Ecto neural progenitor cell (in vitro differentiated cells): ENCODE measurements around the gene PCYT1A.
"Not testable (repeated sequence)": the region's sequence is repeated elsewhere in the genome, so short reads cannot be mapped to it uniquely, and the experiment has no call there.

Experiments used
- DNase-seq: peaks from one replicate; pipeline ENCODE4 v3.0.0-alpha.2; 2018; ENCODE audit warnings: low spot score

Gene PCYT1A

DNA sequence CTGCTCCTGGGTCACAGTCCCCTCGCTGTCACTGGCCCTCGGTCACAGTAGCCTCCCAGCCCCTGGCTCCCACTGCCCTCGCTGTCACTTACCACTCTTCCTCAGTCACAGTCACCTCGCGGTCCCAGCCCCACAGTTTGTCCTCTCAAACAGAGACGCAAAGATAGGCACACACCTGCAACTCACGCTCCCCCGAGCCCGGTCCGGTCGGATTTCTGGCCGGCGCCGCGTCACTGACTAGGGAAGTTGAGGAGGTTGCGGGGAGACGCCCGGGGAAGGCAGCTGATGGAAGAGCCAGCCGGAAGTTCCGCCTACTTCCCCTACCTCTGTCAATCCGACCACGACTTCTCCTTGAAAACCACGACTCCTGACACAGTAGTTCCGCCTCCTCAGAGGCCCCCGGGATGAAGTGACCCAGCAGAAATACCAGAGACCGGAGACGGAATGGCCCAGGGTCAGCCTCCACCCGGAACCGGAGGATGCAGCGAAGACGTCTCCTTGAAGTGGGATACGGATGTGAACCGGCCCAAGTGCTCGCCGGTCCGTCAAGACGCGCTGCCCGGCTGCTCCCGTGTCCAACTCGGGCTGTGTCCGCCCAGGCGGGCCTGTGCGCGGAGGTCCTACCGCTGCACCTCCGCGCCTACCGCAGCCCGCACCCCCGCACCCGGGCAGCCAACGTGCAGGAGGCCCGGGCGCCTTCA, at the start of gene PCYT1A:
Gene PCYT1A, minus strand, starts transcription at position 287 of the 701 bp plus-strand sequence. CDS start 17,195 bp downstream, outside the sequence.
- peak; percentile 92 for DNase-seq

DNA sequence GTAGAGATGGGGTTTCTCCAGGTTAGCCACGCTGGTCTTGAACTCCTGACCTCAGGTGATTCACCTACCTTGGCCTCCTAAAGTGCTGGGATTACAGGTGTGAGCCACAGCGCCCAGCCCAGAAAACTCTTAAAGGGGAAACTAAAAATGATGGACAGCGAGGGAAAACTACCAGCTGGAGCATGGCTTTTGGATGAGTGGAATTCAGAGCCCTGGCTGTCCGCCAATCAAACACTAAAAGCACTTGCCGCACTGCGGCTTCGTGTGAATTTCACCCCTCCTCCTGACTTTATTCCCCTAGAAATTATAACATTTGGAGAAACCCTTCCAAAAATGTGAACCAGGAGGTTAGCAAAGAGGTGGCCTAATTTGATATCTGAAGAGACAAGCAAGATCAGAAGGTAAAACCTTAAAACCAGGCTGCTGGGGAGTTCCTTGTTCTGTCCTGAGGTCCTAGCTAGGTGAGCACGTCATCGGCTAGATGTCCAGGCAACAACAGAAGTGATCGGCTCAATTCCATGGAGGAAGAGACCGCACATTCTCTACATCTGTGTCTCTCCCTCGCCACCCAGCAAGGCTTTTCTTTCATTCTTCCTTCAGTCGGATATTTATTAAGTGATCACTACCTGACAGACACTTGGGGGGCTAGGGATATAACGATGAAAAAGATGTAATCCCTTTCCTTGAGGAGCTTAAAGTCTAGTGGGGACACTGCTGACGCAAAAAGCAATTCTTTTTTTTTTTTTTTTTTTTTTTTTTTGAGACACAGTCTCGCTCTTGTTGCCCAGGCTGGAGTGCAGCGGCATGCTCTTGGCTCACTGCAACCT, 49.0 kb upstream of the PCYT1A start:
- no peak for DNase-seq

DNA sequence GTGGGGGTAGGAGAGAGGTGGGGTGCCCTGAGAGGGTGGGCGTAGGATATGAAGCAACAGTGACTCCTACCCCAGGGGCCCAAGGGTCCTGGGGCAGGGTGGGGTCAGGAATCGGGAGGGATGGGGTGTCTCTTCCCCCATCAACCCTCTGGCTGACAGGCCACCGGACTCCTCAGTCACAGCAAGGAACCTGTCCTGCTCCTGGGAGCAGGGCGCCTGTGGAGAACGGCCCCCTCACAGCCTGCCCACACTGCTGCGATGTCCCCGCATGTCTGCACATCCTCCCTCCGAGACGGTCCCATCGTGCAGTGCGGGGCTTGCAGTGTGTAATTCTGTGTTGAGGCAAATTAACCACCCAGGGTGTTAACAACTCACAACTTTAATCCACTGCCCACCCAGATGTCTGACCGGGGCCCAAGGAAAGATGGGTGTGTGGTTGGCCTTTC, 48.0 kb upstream of the PCYT1A start:
- DNase-seq: no peak

DNA sequence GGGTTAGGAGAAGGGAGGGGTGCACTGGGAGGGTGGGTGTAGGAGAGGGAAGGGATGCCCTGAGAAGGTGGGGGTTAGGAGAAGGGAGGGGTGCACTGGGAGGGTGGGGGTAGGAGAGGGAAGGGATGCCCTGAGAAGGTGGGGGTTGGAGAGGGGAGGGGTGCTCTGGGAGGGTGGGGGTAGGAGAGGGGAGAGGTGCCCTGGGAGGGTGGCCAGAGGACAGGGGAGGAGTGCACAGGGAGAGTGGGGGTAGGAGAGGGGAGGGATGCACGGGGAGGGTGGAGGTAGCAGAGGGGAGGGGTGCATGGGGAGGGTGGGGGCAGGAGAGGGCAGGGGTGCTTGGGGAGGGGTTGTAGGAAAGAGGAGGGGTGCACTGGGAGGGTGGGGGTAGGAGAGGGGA, 47.5 kb upstream of the PCYT1A start:
- DNase-seq: no peak

DNA sequence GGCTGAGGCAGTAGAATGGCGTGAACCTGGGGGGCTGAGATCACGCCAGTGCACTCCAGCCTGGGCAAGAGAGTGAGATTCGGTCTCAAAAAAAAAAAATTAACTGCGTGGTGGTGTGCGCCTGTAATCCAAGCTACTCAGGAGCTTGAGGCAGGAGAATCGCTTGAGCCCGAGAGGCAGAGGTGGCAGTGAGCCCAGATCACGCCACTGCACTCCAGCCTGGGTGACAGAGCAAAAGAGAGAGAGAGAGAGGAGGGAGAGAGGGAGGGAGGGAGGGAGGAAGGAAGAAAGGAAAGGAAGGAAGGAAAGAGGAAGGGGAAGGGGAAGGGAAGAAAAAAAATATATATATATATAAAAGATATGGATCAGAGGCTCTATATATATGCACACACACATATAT, 44.6 kb upstream of the PCYT1A start:
- no peak for DNase-seq

DNA sequence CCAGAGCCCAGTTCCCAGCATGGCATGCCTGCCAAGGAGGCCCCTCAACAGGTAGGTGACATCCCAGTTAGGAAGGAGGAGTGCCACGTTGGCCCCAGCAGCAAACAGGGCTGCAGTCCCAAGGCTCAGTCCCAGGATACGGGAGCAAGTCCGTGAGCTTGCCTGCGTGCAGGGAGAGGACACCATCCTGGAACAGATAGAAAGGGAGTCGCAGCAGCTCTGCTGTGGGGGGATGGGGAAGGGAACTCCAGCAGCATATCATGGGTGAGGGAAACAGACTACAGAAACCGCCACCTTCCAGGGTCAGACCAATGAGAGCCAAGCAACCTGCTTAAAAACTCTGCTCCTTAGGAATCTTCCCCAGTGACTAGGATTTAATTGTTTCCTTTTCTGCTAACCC, 39.9 kb upstream of the PCYT1A start:
- DNase-seq: no peak

DNA sequence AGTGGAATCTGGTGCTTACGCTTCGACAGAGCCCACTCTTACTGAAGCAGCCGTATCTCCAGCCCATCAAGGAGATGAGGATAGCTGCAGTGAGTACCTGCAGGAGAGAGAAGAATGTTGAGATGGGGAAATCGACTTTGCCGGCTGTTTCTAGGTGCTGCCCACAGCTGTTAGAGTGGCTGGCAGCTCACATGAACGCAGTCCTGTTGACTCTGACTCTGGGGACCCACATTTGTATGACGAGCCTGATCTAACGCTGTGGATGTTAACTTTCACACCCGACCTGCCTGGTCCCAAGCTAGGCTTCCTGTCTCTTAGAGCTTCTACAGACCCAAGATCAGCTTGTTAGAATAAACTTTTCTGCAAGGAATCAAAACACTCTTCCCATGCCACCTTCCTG, 39.4 kb upstream of the PCYT1A start:
- no peak for DNase-seq

DNA sequence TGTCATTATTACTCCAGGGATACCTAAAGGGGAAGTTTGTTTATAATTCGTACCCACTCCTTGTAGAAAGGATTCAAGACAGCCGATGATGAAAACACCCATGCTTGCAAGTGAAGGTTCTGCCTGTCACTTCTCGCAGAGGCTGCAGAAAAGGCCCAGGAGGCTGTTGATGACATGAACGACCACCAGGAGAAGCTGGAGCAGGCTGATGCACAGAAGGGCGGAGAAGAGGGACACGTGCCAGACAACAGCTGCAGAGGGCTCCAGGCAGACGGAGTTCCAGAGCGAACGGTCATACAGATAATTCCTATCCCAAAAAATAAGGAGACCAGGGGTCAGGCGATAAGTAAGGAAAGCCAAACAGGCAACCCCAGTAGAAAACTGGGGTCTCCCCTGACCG, 36.2 kb upstream of the PCYT1A start:
- no peak for DNase-seq

DNA sequence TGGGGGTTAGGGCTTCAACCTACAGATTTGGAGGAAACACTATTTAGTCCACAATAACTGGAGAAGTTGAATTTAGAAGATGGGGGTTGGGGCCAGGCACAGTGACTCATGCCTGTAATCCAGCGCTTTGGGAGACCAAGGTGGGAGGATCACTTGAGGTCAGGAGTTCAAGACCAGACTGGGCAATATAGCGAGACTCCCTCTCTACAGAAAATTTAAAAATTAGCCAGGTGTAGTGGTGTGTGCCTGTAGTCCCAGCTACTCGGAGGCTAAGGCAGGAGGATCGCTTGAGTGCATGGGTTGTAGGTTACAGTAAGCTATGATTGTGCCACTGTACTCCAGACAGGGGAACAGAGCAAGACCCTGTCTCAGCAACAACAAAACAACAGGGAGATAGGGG, 35.5 kb upstream of the PCYT1A start:
- no peak for DNase-seq

DNA sequence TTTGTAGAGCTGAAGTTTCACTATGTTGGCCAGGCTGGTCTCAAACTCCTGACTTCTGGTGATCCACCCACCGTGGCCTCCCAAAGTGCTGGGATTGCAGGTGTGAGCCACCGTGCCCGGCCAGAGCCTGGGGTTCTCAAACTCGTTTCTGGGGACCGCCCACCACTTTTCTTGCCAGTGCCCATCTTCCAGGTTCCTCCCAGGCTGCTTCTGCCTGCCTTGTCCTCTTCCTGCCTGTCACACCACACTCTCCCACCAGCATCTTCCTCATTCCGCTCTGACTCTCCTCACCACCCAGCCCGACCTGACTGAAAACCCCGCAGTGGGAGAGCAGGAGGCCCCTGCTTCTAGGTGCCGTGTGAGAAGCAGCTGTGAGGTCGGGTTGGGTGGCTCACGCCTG, 33.6 kb upstream of the PCYT1A start:
- DNase-seq: no peak

DNA sequence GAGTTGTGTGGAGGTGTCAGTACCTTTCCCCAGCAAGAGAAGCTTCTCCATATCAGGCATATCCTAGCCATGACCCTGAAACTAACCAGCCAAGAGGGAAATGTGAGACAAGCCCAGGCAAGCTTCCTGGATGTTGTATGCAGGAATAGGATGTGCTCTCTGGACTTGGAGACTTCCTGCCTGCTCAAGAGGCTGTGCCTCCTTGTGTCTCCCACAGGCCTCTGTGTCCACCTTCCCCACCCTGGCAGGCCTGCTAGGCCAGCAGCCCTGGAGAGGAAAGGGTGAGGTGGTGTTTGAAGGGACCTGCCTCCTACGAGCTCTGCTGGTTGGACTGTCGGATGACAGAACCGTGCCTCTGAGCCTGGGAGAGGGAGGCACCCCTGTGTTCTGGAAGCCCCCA, 32.6 kb upstream of the PCYT1A start:
- no peak for DNase-seq

DNA sequence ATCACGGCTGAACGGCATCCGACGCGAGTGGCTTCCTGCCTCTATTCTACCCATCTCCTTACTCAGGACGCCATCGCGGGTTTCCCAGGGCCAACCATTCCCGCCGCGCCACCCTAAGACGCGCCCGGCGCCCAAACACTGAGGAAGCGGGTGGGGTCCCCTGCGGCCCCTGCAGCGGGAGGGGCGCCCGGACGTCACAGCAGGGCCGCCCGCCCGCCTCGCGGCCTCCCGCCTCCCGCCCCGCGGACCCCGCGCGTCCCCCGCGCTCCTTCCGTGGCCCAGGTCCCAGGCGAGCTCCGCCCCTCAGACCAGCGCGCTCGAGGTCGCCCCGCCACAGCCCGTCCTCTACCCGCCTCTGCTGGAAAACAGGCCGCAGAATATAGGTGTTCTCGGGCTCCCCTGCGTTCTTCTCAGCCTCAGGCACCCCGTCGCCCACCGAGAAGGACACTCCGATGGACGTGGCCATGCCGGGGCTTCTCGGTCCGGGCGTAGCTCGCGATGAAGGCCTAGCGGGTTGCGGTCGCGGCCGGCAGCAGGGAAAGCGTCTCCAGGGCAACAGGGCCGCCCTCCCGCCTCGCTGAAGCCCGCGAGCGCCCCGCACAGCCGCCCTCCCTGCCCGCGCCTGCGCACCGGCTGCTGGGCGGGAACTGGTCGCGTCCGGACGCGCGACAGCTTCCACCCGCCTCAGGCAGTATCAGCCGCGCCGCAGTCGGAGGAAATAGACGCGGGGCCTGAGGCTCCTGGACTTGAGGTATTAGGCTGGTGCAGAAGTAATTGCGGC, 30.4 kb upstream of the PCYT1A start, which contains the start of gene DYNLT2B:
Gene DYNLT2B, minus strand, starts transcription at position 554 of the 781 bp plus-strand sequence. Its CDS starts 88 bp downstream, at position 466.
- DNase-seq: peak; percentile 95

DNA sequence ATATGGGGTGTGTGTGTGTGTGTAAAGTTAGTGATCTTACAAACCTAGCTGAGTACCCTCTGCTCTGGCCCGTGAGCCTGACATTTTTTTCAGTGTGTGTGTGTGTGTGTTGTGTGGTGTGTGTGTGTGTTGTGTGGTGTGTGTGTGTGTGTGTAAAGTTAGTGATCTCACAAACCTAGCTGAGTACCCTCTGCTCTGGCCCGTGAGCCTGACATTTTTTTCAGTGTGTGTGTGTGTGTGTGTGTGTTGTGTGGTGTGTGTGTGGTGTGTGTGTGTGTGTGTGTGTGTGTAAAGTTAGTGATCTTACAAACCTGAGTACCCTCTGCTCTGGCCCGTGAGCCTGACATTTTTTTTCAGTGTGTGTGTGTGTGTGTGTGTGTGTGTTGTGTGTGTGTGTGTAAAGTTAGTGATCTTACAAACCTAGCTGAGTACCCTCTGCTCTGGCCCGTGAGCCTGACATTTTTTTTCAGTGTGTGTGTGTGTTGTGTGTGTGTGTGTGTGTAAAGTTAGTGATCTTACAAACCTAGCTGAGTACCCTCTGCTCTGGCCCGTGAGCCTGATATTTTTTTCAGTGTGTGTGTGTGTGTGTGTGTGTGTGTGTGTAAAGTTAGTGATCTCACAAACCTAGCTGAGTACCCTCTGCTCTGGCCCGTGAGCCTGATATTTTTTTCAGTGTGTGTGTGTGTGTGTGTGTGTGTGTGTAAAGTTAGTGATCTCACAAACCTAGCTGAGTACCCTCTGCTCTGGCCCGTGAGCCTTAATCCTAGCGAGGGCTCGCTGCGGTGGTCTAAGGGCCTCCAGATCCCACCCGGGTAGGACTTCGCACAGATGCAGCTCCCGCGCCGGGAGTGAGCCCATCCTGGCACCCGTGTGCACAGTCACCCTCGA, 29.5 kb upstream of the PCYT1A start:
- not testable (repeated sequence) for DNase-seq

DNA sequence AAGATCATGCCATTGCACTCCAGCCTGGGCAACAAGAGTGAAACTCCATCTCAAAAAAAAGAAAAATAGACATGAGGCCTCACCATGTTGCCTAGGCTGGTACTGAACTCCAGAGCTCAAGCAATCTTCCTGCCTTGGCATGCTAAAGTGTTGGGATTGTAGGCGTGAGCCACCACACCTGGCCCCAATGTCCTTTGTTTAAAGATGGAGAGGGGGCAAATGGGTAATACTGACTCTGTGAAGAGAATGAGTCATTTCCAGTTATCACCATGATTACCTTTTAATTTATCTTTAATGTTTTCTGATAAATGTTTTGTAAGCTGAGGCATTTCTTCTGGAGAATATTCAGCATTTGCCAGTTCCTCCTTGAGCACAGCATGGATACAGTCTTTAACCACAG, 28.3 kb upstream of the PCYT1A start:
- DNase-seq: no peak

DNA sequence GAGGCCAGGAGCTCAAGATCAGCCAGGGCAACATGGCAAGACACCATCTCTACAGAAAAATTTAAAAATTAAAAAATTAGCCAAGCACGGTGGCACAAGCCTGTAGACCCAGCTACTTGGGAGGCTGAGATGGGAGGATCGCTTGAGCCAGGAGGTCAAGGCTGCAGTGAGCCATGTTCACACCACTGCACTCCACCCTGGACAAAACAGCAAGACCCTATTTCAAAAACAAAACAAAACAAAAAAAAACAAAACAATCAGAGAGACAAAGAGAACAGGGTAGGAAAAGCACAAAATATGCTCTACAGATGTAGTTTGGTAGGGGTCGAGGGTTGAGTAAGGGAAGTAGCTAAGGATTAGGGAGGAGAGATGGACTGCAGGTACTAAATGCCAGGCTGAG, 27.1 kb upstream of the PCYT1A start:
- DNase-seq: no peak

DNA sequence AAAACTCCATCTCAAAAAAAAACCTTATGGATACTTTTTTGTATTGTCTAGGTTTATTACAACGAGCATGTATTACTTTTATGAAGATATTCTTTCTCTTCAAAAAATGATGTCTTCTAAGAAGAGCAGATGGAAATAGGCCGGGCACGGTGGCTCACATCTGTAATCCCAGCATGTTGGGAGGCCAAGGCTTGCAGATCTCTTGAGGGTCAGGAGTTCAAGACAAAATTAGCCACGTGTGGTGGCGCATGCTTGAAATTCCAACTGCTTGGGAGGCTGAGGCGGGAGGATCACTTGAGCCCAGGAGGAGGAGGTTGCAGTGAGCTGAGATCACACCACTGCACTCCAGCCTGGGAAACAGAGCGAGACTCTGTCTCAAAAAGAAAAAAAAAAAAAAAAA, 26.6 kb upstream of the PCYT1A start:
- not testable (repeated sequence) for DNase-seq

DNA sequence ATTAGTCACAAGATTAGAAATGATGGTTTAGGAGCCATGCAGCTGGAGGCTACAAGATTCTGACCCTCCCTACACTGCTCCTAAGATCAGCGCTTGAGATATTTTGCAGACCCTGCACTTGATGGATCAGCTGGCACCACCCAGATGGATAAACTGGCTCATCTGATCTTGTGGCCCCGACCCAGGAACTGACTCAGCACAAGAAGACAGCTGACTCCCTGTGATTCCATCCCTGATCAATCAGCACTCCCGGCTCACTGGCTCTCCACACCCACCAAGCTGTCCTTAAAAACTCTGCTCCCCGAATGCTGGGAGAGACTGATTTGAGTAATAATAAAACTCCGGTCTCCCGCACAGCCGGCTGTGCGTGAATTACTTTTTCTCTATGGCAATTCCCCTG, 15.4 kb upstream of the PCYT1A start:
- not testable (repeated sequence) for DNase-seq

DNA sequence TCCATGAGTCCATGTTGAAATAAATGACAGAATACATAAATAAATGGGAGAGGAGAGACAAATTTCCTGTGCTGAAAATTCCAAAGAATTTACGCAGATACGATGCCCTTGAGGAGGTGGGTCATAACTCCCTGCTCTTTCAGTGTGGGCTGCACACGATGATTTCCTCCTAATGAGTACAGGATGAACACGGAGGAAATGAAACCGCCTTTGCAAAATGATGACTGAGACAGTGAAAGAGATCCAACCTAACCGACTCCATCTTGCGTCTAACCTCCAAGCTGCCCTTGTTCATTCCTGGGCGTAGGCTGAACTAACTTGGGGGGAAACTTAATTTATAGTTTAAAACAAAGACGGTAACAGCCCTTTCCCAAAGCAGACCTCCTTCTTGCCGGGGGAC, 15.0 kb upstream of the PCYT1A start:
- not testable (repeated sequence) for DNase-seq

DNA sequence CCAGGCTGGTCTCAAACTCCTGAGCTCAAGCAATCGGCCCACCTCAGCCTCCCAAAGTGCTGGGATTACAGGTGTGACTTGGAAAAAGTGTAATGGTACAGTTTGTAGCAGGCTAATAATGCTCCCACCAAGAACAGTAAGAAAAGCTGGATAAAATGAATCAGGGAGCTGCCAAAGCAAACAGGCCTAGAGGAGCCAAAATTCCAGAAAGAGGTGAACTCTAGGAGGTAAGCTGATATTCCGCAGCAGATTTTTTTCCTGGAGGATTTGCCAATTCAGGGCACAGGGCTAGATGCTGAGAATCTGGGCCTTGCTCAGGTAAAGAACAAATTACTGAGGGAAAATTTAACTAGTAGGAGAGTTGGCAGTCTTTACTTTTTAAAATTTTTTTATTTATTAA, 11.0 kb upstream of the PCYT1A start:
- DNase-seq: no peak

DNA sequence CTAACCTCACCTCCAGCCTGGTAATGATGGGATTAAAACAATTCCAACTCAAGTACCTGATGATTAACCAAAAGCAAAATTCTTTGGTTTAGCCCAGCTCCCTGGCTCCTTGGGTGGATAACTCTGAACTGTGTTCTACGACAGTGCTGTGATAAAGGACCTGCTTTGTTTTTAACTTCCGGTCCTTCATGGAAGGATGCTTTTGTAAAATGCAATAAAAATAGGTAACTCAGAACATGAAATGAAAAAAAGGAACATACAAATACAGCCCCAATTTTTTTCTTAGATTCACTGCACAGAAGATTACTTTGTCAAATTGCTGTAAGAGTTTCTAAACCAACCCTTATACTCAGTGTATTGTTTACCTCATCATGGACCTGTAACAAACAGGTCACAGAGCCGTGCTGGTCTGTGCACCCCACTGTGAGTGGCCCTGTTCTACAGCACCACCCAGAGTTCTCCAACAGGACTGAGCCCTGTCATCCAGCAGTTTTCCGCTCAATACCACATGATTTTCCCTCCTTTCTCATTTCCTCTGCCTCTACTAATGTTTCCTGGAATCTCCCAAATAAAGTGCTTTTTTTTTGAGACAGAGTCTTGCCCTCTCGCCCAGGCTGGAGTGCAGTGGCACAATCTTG, 4.9 kb upstream of the PCYT1A start:
- DNase-seq: no peak

DNA sequence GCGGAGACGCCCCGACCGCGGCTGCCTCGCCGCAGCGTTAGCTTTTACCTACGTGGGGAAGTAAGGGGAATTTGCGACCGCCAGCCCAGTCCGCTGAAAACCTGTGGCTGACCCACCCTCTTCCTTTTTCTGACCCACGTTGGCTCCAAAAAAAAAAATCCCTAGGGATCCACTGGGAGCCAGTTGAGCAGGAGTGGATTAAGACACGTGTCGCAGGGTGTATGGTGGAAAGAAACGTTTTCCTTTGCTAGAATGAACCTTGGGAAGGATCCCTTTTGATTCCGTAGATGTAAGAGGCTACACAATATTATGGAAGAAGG, 575 bp upstream of the PCYT1A start:
- no peak for DNase-seq
